Hindlimb muscle (tissue), 1 donor: ENCODE results near the gene ADCY4. TPM values are rescaled to one million over a fixed set of nuclear protein-coding genes. Genes with fewer than 3 reads are reported as not detected.
"Not testable (repeated sequence)": the region's sequence is repeated elsewhere in the genome, so short reads cannot be mapped to it uniquely, and the experiment has no call there.

Experiments
- DNase-seq: peaks from one replicate; pipeline ENCODE4 v3.0.0-alpha.2; 2013
- polyA plus RNA-seq: library from polyadenylated mRNA; unstranded; fragments of 120-200 nt; gene quantifications from one replicate; pipeline ENCODE4 v1.2.1, GENCODE V29; 2013; ENCODE audit not compliant: insufficient read length

The ADCY4 gene
- polyA plus RNA-seq, 1 donor, result 17.0 TPM

- no peak for DNase-seq
Observed at GRCh38 chr14:24338843-24339242, 4.0 kb upstream of the ADCY4 start.

DNA sequence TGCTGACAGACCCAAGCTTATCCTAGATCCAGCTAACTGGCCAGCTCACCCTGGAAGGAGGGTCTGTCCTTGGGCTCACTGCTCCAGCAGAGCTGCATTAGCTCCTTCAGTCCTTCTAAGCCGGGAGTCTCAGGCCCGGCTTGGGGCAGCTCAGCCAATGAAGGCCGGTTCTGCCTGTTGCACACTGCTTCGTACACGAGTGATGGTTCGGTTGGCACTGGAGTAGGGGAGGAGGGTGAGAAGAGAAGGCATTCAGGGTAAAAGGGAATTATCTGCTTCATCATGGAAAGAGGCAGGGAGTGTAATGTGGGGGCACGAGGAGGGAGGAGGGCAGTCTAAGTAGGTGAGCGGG lies 2.9 kb upstream of the ADCY4 start:
- no peak for DNase-seq

- no peak for DNase-seq
Observed at GRCh38 chr14:24337144-24337823, 2.4 kb upstream of the ADCY4 start.

- DNase-seq, result no peak
Observed at GRCh38 chr14:24335461-24336171, 745 bp upstream of the ADCY4 start.

DNA sequence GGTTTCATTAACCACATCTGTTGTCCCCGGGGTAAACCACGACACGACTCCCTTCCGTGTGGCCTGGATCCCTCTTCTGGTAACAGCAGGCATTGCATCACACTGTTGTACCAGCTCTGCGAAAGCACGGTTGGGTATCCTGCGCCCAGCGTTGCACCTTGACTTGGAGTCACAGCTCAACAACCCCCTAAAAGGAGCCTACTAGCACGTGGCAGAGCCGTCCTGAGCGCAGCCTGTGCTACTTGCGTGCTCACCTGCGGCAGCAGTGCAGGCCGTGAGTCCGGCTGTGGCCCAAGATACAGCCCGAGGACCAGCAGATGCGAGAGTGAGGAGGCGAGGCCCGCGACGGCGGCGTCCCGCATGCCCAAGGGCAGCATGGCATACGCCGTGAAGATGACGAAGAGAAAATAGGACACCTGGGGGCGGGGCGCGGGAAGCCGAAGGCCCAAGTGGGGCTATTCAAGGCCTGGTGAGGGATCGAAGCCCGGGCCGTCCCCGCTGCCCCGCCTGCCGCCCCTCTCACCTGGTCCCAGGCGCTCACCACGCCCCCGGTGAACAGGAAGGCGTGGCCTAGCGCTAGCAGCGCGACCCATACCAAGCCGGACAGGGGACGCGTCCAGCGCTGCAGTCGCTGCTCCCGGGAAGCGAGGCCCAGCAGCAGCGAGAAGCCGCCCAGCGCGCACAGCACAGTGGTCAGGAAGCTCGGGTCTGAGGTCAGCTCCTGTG lies 2.4 kb downstream of the ADCY4 start:
- DNase-seq, result no peak

DNA sequence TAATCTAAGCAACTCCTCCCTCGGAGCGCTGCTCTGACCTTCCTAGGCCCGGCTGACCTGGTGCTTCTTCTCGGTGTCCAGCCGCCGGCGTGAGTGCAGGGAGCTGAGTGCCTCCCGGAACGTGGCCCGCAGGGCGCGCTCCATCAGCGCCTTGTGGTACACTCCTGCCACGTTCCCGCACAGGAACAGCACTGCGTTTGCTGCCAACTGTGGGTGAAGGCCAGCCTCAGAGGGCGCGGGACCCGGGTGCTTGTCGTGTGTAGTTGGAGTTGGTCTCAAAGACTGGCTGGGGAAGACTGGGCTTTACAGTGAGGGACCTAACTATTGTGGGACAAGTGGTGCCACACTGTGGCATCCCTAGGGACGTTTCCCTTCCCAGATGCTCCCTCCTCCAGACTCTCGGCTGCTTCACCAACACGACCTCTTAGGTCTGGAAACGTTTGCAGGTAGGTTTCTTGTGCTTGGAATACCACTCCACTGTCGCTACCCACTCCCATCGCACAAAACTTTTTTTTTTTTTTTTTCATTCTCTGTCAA lies 3.1 kb downstream of the ADCY4 start:
- DNase-seq, result no peak

- DNase-seq, result no peak
Observed at GRCh38 chr14:24330973-24331674, 3.7 kb downstream of the ADCY4 start.

DNA sequence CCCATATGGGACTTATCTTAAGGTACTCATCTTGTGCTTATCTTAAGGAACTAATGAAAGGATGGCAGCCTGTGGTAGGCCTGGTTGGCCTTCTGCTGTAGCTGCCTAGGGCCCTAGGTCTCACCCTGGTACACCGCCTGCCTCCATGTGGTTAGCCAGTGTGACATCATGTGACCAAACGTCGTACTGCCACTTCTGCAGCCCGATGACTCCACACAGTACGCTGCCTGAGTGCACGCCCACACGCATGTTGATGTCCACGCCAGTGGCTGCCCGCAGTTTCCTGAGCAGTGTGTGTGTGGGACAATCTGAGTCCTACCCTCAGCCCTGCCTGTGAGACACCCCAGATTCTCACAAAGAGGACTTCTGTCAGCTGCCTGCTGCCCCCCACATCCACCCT lies 5.1 kb downstream of the ADCY4 start:
- DNase-seq, result no peak

DNA sequence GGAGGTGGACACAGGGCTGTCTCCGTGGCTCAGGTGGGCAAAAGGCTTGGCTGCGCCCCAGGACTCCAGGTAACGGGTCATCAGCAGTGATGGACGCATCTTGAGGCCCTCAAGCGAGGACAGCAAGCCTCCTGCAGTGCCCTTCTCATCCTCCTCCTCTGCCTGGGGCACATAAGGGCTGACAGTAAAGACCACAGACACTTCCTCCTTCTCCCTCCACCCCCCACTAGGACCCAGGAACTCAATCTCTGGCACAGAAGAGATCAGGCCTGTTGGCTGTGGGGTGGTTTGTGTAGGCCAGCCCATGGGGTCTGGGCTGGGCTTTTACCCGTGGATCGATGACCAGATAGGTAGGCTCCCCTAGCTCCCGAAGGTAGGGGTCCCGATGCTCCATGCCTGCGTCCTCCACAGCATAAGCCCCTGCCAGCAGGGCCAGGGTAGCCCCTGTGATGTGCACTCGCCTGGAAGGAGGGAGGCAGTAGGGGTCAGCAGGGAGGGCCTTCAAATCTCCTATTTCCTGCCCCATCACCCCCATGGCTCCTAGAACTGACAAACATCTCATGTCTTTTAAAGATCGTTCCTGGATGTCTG lies 5.7 kb downstream of the ADCY4 start:
- DNase-seq, result no peak

- DNase-seq, result not testable (repeated sequence)
Observed at GRCh38 chr14:24327914-24328313, 7.0 kb downstream of the ADCY4 start.

DNA sequence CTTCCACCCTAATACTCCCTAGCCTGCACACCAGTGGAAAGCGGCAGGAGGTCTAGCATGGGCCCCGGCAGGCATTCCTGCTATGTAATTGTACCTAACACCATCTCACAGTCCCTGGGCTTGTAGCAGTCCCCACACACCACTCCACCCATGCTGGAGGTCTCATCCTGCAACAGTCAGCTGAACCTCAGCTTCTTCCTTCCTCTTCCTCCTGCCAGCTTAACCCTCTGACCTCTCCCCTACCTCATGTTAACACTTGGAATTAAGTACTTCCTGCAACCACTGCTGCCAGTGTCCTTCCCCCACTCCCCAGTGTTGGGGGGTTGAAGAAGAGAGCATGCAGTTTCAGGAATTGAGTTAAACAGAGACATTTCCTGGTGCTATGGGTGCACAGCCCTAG lies 7.6 kb downstream of the ADCY4 start:
- no peak for DNase-seq

- DNase-seq, result no peak
Observed at GRCh38 chr14:24325963-24326362, 8.9 kb downstream of the ADCY4 start.

DNA sequence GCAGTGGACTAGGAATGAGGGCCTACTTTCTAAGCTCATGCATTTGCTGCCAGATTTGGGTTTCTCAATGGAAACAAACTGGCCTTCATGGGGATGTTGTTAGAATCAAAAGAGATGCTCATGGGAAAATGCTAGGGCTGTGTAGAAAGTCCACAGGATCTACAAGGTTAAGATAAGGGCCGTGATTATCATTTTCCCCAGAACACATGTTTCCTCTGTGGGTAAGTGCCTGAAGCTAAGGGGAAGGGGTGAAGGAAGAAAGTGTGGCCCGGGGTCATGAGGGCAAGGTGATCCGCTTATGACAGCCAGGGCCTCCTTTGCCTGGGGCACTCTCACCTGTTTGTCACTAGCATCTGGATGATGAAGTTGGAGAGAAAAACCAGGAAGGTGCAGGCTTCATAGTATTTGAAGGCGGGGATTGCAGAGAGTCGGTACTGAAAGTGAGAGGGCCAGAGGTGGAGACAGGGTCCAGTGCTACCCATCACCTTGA lies 9.8 kb downstream of the ADCY4 start:
- no peak for DNase-seq

DNA sequence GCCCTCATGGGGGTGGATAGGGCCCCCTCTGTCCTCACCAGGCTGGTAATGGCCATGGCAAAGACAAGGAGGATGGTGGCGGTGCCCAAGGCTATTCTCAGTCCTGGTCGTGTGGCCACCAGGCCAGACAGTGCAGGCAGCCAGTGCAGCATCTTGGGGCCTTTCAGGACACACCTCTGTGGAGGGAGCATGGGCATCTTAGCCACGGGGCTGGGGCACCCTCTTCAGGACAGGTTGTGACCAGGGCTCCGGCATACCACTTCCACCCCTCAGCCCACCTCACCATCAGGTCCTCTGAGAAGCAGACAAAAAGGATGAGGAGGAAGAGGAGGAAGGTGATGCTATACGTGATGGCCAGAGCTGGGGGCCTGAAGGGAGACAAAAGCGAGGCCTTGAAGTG lies 10.8 kb downstream of the ADCY4 start:
- DNase-seq, result no peak

GRCh38 chr14:24323341-24323740 lies 11.5 kb downstream of the ADCY4 start:
- no peak for DNase-seq

DNA sequence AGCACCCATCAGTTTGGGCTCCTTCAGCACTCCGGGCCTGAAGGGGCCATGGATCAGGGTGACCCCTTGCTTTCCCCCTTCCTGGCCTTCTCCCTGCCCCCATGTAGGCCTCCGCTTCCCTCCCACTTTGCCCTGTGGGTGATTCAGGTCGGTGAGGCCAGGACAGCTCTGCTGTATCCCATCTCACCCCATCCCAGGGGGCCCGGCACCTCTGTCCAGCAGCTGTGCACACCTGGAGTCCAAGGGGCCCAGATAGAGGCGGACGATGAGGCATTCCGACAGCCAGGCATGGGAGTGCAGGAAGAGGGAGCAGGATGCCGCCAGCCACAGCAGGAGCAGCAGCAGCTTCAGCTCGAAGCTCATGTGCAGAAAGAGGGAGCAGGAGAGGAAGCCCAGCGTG lies 12.2 kb downstream of the ADCY4 start:
- DNase-seq, result no peak

DNA sequence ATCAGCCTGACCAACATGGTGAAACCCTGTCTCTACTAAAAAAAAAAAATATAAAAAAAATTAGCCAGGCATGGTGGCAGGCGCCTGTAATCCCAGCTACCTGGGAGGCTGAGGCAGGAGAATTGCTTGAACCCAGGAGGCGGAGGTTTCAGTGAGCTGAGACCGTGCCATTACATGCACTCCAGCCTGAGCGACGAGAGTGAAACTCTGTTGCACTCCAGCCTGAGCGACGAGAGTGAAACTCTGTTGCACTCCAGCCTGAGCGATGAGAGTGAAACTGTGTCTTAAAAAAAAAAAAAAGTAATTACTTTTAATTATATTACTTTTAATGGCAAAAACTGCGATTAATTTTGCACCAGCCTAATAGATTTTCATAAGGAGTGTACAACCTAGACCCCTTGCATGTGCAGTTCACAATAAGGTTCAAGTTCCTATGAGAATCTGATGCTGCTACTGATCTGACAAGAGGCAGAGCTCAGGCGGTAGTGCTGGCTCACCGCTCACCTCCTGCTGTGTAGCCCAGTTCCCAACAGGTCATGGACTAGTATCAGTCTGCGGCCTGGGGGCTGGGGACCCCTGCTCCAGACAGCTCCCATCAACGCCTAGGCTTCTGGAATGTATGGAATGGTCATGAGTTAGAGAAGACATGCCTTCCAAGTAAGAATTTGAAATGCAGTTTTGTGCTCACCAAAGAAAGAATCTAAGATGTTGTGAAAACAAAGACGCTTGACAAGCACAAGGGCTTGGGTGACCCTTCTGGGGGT lies 13.5 kb downstream of the ADCY4 start:
- no peak for DNase-seq

GRCh38 chr14:24317141-24317928 lies 17.5 kb downstream of the ADCY4 start:
- DNase-seq, result no peak

DNA sequence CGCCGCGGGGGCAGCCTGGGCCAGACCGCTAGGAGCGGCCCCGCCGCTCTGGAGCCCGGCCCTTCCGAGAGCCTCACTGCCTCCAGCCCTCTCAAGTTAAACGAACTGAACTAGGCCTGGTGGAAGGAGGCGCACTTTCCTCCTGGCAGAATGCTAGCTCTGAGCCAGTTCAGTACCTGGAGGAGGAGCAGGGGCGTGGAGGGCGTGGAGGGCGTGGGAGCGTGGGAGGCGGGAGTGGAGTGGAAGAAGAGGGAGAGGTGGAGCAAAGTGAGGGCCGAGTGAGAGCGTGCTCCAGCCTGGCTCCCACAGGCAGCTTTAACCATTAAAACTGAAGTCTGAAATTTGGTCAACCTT lies 18.3 kb downstream of the ADCY4 start:
- no peak for DNase-seq

DNA sequence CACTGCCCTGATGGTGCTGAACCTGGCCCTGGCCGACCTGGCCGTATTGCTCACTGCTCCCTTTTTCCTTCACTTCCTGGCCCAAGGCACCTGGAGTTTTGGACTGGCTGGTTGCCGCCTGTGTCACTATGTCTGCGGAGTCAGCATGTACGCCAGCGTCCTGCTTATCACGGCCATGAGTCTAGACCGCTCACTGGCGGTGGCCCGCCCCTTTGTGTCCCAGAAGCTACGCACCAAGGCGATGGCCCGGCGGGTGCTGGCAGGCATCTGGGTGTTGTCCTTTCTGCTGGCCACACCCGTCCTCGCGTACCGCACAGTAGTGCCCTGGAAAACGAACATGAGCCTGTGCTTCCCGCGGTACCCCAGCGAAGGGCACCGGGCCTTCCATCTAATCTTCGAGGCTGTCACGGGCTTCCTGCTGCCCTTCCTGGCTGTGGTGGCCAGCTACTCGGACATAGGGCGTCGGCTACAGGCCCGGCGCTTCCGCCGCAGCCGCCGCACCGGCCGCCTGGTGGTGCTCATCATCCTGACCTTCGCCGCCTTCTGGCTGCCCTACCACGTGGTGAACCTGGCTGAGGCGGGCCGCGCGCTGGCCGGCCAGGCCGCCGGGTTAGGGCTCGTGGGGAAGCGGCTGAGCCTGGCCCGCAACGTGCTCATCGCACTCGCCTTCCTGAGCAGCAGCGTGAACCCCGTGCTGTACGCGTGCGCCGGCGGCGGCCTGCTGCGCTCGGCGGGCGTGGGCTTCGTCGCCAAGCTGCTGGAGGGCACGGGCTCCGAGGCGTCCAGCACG lies 18.9 kb downstream of the ADCY4 start:
- no peak for DNase-seq
